A673 (cell line): ENCODE measurements around the gene SP2.

Source experiments
- CTCF ChIP-seq: fragments of 300-800, 200-600 bp; sonication (generic); conservative IDR thresholded peaks from 2 replicates; pipeline ENCODE4 v1.5.1; 2017; ENCODE audit warnings: low read depth, mild to moderate bottlenecking, antibody characterized with exemption, low read length, moderate library complexity, mixed read lengths
- EZH2 ChIP-seq: fragments of 200-600 bp; sonication (generic); IDR thresholded peaks from 2 replicates; pipeline ENCODE4 v1.6.1; 2017; ENCODE audit warnings: borderline replicate concordance, low read depth, mild to moderate bottlenecking, mixed read lengths, antibody characterized with exemption, low read length; ENCODE audit not compliant: poor library complexity, severe bottlenecking

- TF ChIP-seq CTCF (no peak), EZH2 (no peak)
These were observed 42.4 kb upstream of the SP2 start for GRCh38 chr17:47853616-47854015.
